Measurements from ENCODE around the gene TRIM67. TPM values are rescaled to one million over a fixed set of nuclear protein-coding genes. Genes with fewer than 3 reads are reported as not detected.
A peak's percentile ranks its signal among the peaks of the same experiment; 100 is the strongest.

The TRIM67 gene
- total and polyA plus RNA-seq, 9 of the 15 experiments (the other 6 are each of a cell fraction or from before 2014, with no cell fraction given): 0.04 to 0.60 (median 0.31) TPM

DNA sequence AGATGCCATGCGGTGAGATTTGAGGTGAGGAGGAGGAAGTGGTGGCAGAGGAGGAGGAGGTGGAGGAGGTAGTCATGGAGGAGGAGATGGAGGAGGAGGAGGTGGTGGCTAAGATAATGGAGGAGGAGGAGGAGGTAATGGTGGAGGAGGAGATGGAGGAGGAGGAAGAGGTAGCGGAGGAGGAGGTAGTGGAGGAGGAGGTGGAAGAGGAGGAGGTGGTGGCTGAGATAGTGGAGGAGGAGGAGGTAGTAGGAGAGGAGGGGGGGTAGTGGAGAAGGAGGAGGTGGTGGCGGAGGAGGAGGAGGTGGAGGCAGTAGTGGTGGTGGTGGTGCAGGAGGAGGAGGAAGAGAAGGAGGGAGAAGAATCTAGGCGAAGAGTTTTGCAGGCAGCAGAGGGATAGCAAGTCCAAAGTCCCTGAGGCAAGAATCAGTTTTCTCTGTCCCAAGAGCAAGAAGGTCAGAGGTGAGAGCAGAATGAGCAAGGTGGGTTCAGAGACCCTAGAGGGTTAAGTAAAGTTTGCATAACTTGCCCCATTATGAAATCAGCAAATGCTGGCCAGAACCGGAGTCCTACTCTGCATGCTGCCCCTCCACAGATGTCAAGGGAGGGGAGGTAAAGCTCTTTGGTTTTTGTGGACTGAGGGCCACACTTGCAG, 40.2 kb downstream of the TRIM67 start:
- Histone ChIP-seq H3K4me1 (replicated peaks in 1 of 2; ENCODE audit: control insufficient read depth in 2 of 2, insufficient read depth in 2 of 2, low read length in 2 of 2) (peaks cover 39 to 44% of the 10 kb centered on the region in 2 experiments), H3K27me3 (ENCODE audit: control insufficient read depth in 2 of 2, insufficient read depth in 2 of 2, low read length in 2 of 2) (no peaks in the 10 kb centered on the region), H4K20me1 (replicated peaks; ENCODE audit: control insufficient read depth, insufficient read depth, low read length) (peaks cover 8% of the 10 kb centered on the region), H3K79me2 (ENCODE audit: control insufficient read depth, insufficient read depth, low read length) (no peaks in the 10 kb centered on the region), H3K27ac (ENCODE audit: extremely low read depth, low read depth, low read length) (no peak overlapping the region; the same call in 2 of the 3 replicates), H3K4me2 (ENCODE audit: insufficient read depth, low read length) (peak overlapping the region; percentile 39), H3K4me3 (no peak overlapping the region), H3K9me3 (replicated peaks; ENCODE audit: control insufficient read depth, insufficient read depth, low read depth, low read length) (no peaks in the 10 kb centered on the region), H3K36me3 (ENCODE audit: control insufficient read depth, insufficient read depth, low read length) (no peaks in the 10 kb centered on the region), H3K9ac (ENCODE audit: insufficient read depth in 1 of 2, low read depth in 2 of 2, low read length in 2 of 2) (no peak overlapping the region), H2AFZ (ENCODE audit: low read depth, low read length) (peak overlapping the region; percentile 71), H3K9me1 (ENCODE audit: control insufficient read depth, insufficient read depth, low read length) (no peaks in the 10 kb centered on the region)
- CTCF ChIA-PET (ENCODE audit: low intra/inter-chr PET ratio): no interaction called here
- WGBS (ENCODE audit: insufficient coverage, low coverage, missing lambda C conversion rate): 4% methylated on average over 4 of the region's 5 CpGs
- POLR2A ChIA-PET: interaction anchor here (0.6 to 0.7 kb wide), 4 partner anchors 13 to 273 kb away, joined by 3 read pairs; no protein-coding TSS in a partner anchor
- peak; percentile 76 to 89 (median 82) for DNase-seq (ENCODE audit: extremely low read depth in 1 of 4, low spot score in 3 of 4)
- in situ Hi-C loops (cut with MboI): no loop called here
- FAIRE-seq: peak; percentile 89
- no TSS peak for BruUV-seq (replicated peaks)
- ATAC-seq: peak; percentile 72
- intact Hi-C loops (cut with micrococcal nuclease): loop anchor here (5.0 kb wide), 2 partner anchors 95 to 165 kb away; no protein-coding TSS in a partner anchor
- TF ChIP-seq, protein P1, sequence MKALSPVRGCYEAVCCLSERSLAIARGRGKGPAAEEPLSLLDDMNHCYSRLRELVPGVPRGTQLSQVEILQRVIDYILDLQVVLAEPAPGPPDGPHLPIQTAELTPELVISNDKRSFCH (CRISPR knock-in tag; IDR thresholded peaks at IDR 0.05): no peak
- TF ChIP-seq, protein P1 (tag; IDR thresholded peaks at IDR 0.05): peak; percentile 33; the same call in 1 of the 2 replicates
- TF ChIP-seq CBFA2T3 (IDR thresholded peaks at IDR 0.05) (peak; percentile 76), HDAC6 (IDR thresholded peaks at IDR 0.05; ENCODE audit: low read depth, low read length) (no peak), SP1 (CRISPR knock-in tag; IDR thresholded peaks at IDR 0.05) (peak; percentile 52), ZNF431 (CRISPR knock-in tag; IDR thresholded peaks at IDR 0.05) (peak; percentile 93), NFIC (IDR thresholded peaks at IDR 0.05) (0 out of 2 replicates have a peak, but pooled peaks have one; percentile 10), ELF1 (tag; IDR thresholded peaks at IDR 0.05) (peak; percentile 54), MAZ (CRISPR knock-in tag; conservative IDR thresholded peaks at IDR 0.05 in 1 of 2, IDR thresholded peaks at IDR 0.05 in 1 of 2) (no peak), NCOA4 (IDR thresholded peaks at IDR 0.05; ENCODE audit: partially characterized antibody) (peak; percentile 37)
- TF ChIP-seq, protein P2, sequence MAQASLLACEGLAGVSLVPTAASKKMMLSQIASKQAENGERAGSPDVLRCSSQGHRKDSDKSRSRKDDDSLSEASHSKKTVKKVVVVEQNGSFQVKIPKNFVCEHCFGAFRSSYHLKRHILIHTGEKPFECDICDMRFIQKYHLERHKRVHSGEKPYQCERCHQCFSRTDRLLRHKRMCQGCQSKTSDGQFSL (CRISPR knock-in tag; IDR thresholded peaks at IDR 0.05): peak; percentile 74; the same call in 1 of the 2 replicates
- TF ChIP-seq, protein P2 (tag; IDR thresholded peaks at IDR 0.05): no peak
- TF ChIP-seq, protein P3, sequence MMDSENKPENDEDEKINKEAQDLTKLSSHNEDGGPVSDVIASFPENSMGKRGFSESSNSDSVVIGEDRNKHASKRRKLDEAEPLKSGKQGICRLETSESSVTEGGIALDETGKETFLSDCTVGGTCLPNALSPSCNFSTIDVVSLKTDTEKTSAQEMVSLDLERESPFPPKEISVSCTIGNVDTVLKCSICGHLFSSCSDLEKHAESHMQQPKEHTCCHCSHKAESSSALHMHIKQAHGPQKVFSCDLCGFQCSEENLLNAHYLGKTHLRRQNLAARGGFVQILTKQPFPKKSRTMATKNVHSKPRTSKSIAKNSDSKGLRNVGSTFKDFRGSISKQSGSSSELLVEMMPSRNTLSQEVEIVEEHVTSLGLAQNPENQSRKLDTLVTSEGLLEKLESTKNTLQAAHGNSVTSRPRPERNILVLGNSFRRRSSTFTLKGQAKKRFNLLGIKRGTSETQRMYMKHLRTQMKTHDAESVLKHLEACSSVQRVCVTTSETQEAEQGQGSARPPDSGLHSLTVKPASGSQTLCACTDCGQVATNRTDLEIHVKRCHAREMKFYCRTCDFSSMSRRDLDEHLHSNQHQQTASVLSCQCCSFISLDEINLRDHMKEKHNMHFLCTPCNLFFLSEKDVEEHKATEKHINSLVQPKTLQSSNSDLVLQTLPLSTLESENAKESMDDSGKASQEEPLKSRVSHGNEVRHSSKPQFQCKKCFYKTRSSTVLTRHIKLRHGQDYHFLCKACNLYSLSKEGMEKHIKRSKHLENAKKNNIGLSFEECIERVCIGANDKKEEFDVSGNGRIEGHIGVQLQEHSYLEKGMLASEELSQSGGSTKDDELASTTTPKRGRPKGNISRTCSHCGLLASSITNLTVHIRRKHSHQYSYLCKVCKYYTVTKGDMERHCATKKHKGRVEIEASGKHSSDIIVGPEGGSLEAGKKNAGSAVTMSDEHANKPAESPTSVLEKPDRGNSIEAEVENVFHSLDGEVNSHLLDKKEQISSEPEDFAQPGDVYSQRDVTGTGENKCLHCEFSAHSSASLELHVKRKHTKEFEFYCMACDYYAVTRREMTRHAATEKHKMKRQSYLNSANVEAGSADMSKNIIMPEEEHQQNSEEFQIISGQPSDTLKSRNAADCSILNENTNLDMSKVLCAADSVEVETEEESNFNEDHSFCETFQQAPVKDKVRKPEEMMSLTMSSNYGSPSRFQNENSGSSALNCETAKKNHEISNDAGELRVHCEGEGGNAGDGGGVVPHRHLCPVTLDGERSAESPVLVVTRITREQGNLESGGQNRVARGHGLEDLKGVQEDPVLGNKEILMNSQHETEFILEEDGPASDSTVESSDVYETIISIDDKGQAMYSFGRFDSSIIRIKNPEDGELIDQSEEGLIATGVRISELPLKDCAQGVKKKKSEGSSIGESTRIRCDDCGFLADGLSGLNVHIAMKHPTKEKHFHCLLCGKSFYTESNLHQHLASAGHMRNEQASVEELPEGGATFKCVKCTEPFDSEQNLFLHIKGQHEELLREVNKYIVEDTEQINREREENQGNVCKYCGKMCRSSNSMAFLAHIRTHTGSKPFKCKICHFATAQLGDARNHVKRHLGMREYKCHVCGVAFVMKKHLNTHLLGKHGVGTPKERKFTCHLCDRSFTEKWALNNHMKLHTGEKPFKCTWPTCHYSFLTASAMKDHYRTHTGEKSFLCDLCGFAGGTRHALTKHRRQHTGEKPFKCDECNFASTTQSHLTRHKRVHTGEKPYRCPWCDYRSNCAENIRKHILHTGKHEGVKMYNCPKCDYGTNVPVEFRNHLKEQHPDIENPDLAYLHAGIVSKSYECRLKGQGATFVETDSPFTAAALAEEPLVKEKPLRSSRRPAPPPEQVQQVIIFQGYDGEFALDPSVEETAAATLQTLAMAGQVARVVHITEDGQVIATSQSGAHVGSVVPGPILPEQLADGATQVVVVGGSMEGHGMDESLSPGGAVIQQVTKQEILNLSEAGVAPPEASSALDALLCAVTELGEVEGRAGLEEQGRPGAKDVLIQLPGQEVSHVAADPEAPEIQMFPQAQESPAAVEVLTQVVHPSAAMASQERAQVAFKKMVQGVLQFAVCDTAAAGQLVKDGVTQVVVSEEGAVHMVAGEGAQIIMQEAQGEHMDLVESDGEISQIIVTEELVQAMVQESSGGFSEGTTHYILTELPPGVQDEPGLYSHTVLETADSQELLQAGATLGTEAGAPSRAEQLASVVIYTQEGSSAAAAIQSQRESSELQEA (IDR thresholded peaks at IDR 0.05; ENCODE audit: low read depth): no peak

All from K562 (cell line).